ENCODE data around the gene VPS13D. TPM values are rescaled to one million over a fixed set of nuclear protein-coding genes. Genes with fewer than 3 reads are reported as not detected.

Gene VPS13D
- total and polyA plus RNA-seq, 2 of the 4 experiments (the other 2 are of a cell fraction): 9.0 to 16.3 TPM

DNA sequence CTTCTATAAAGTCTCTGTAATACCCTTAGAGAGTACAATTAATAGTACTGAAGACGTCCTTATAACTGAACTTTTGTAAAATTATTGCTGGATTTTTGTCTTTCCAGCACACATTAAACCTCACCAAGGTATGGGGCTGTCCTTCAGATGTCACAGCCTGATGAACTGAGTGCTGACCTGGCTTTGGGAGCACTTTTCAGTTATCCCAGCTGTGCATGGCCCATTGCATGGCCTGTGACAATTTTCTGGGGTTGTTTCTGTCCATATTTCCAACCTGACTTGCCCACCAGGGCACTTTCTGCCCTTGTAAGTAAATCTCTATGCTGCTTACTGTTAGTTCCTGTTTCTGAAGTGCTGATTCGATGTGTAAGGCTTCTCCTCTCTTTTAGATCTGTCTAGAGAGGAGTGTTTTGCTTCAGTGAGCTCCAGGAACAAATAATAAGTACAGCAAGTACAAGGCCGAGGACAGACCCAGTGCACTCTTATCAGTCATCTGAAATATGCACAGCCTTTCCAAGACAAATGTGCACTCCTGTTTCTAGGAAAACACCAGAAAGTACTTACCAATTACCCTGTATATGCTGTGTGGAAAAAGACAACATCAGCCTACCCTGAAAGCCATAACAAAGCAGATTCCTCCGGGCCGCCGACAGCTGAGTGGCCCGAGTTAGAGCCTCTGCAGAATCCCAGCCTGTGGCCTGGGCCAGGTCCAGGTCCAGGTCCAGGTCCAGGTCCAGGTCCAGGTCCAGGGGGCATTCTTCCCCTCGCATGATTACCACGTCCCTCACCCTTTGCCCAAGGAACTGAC lies 266.5 kb downstream of the VPS13D start (continued):
- TF ChIP-seq SMC3 (IDR thresholded peaks at IDR 0.05; ENCODE audit: low read depth, low read length): no peak

DNA sequence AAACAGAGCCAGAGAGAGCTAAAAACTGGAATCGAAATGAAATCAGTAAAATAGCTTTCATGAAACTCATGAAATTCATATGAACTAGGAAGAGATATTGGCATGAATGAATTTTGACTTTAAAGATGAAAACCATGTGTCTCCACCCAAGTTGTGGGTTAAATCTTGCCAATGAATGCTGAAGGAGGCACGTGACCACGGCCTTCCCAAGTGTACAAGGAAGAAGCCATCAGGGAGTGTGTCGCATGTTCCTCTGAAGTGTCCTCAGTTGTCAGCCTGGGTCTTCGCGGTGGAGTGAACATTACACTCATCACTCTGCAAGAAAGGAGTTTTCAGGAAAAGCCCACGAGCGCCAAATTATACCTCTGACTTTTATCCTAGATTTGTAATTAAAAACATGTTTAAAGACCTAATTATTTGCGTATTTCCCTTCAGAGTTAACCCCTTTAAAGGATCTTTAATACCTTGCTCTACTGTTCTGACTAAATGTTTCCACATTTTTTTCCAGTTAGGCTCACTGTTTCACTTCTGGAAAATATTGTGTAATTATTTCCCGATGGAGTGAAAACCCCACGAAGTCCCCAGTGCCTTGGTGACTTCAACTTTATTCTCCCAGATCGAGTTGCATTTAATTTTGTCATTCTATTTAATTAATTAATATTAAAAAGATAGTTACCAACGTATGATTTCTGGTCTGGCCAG lies 269.9 kb downstream of the VPS13D start:
- Histone ChIP-seq H3K36me3 (ENCODE audit: control insufficient read depth, insufficient read depth, low read length) (peaks cover 6% of the 10 kb centered on the region; the same call in 1 of the 2 replicates), H3K56ac (ENCODE audit: extremely low read depth, insufficient read depth, low read length) (no peak overlapping the region), H3K18ac (ENCODE audit: low read depth, low read length) (no peak overlapping the region), H2AK9ac (replicated peaks; ENCODE audit: low read depth, low read length, poor library complexity) (no peak overlapping the region), H2AK5ac (ENCODE audit: low read depth, low read length) (0 out of 2 replicates have a peak overlapping the region, but pooled peaks have one; percentile 58), H2BK5ac (ENCODE audit: low read depth, low read length, poor library complexity, severe bottlenecking) (no peak overlapping the region), H3K27me3 (ENCODE audit: control insufficient read depth, insufficient read depth, low read length) (no peaks in the 10 kb centered on the region), H4K8ac (ENCODE audit: low read depth in 2 of 2, low read length in 2 of 2) (no peak overlapping the region), H2AFZ (replicated peaks; ENCODE audit: low read length, poor library complexity) (no peak overlapping the region), H3K4me3 (ENCODE audit: insufficient read depth, low read depth, low read length) (no peak overlapping the region), H3K9me3 (ENCODE audit: control insufficient read depth, insufficient read depth, low read length) (no peaks in the 10 kb centered on the region), H3K4me1 (ENCODE audit: control insufficient read depth, insufficient read depth, low read length) (peaks cover 4% of the 10 kb centered on the region), H2BK15ac (ENCODE audit: low read depth, low read length) (no peak overlapping the region), H3K27ac (ENCODE audit: insufficient read depth, low read length) (no peak overlapping the region), H3K4ac (ENCODE audit: low read depth, low read length) (peak overlapping the region; percentile 2; the same call in 1 of the 2 replicates), H4K20me1 (ENCODE audit: insufficient read depth, low read length) (no peaks in the 10 kb centered on the region), H3K9ac (ENCODE audit: low read depth, low read length) (no peak overlapping the region), H3K23ac (ENCODE audit: low read depth, low read length) (no peak overlapping the region), H3K4me2 (ENCODE audit: low read depth, low read length) (no peak overlapping the region), H3K79me1 (ENCODE audit: low read depth in 1 of 2, low read length in 2 of 2) (no peaks in the 10 kb centered on the region), H4K5ac (ENCODE audit: low read depth, low read length) (no peak overlapping the region), H2BK120ac (ENCODE audit: low read depth, low read length) (no peak overlapping the region), H3K14ac (replicated peaks; ENCODE audit: low read depth, low read length) (no peak overlapping the region), H2BK20ac (ENCODE audit: low read depth, low read length) (no peak overlapping the region), H4K91ac (ENCODE audit: insufficient read depth, low read depth, low read length) (no peak overlapping the region), H3K9me1 (ENCODE audit: insufficient read depth, low read length) (no peaks in the 10 kb centered on the region)
- DNase-seq: no peak
- CTCF ChIA-PET: no interaction called here
- no peak for ATAC-seq (ENCODE audit: low read depth)
- TF ChIP-seq, protein P1, sequence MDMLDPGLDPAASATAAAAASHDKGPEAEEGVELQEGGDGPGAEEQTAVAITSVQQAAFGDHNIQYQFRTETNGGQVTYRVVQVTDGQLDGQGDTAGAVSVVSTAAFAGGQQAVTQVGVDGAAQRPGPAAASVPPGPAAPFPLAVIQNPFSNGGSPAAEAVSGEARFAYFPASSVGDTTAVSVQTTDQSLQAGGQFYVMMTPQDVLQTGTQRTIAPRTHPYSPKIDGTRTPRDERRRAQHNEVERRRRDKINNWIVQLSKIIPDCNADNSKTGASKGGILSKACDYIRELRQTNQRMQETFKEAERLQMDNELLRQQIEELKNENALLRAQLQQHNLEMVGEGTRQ (IDR thresholded peaks at IDR 0.05; ENCODE audit: low read depth, low read length): no peak
- TF ChIP-seq, protein P2, sequence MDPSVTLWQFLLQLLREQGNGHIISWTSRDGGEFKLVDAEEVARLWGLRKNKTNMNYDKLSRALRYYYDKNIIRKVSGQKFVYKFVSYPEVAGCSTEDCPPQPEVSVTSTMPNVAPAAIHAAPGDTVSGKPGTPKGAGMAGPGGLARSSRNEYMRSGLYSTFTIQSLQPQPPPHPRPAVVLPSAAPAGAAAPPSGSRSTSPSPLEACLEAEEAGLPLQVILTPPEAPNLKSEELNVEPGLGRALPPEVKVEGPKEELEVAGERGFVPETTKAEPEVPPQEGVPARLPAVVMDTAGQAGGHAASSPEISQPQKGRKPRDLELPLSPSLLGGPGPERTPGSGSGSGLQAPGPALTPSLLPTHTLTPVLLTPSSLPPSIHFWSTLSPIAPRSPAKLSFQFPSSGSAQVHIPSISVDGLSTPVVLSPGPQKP (IDR thresholded peaks at IDR 0.05; ENCODE audit: borderline replicate concordance, low read depth, low read length): no peak
- TF ChIP-seq SMC3 (IDR thresholded peaks at IDR 0.05; ENCODE audit: low read depth, low read length): no peak
- TF ChIP-seq POLR2A (IDR thresholded peaks at IDR 0.05; ENCODE audit: low read depth, low read length): no peak
- TF ChIP-seq NFE2L2 (IDR thresholded peaks at IDR 0.05; ENCODE audit: low read depth, low read length): no peak
- no peak for TF ChIP-seq MAFK (IDR thresholded peaks at IDR 0.05; ENCODE audit: low read depth, low read length)
- in situ Hi-C loops (cut with MboI; ENCODE audit: low sequenced_read_pairs): no loop called here
- BruUV-seq (replicated peaks): no TSS peak
- dilution Hi-C loops (cut with HindIII; ENCODE audit: low sequenced_read_pairs, unreplicated experiment): no loop called here
- intact Hi-C loops (cut with micrococcal nuclease): no loop called here
- 90% methylated on average over 2 of the region's 13 CpGs; no CpG with 5 or more reads in 1 of the 2 experiments for WGBS, 2 experiments (ENCODE audit: extremely low coverage in 2 of 2, insufficient read length in 1 of 2)
- POLR2A ChIA-PET (ENCODE audit: unreplicated experiment): no interaction called here
